HG02759 (cell line): ENCODE results near the gene TENM3.
"Not testable (repeated sequence)": the region's sequence is repeated elsewhere in the genome, so short reads cannot be mapped to it uniquely, and the experiment has no call there.

Experiments
- ATAC-seq: cut with Tn5 transposase; IDR thresholded peaks from one replicate; pipeline ENCODE4 v1.9.1; 2021; ENCODE audit warnings: mild to moderate bottlenecking, moderate library complexity; ENCODE audit not compliant: unreplicated experiment

TENM3 gene

DNA sequence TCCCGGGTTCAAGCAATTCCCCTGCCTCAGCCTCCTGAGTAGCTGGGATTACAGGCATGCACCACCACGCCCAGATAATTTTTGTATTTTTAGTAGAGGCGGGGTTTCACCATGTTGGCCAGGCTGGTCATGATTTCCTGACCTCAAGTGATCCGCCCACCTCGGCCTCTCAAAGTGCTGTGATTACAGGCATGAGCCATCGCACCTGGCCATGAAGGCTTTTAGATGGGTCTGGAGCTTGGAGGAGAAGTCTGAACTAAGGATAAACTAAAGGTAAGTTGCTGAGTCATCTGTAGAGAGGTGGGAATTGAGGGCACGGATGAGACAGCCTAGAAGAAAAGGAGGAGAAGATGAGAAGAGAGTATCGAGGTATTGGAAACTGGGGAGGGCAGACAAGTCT, at the start of gene TENM3:
TENM3 (plus strand) TSS at position 199 of the 400 bp plus-strand sequence. CDS start 80,619 bp downstream, outside the sequence.
- ATAC-seq: not testable (repeated sequence)

DNA sequence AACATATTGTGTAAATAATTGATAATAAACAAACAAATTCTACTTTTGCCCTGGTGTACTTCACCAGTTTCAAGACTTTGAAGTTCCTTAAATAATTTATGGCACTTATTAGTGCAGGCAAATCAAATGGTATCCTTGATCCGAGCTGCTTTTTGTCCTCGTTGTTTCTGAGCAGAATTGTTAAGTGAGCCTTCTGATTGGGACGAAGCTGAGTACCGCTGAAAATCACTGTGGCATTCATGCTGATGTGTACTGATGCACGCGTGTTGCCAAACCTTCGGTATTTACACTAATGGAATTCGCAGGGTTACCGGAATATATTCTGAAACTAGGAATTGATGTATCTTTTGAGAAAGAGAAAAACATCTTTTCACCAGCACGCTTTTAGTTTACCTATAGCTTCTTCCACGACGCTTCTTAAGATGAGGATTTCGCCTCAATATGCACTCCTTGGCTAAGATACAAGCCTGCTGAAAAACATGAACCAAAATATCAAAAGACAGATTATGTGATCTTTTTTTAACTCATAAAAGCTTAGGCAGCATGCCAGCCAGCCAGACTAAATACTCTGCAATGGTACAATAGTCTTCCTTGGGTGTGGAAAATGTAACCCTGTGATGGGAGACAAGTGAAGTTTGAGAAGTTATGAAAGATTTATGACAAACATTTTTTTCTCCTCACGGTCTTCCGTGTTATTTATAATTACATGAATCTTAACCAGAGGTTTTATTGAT, 48.9 kb upstream of the TENM3 start:
- ATAC-seq: no peak

DNA sequence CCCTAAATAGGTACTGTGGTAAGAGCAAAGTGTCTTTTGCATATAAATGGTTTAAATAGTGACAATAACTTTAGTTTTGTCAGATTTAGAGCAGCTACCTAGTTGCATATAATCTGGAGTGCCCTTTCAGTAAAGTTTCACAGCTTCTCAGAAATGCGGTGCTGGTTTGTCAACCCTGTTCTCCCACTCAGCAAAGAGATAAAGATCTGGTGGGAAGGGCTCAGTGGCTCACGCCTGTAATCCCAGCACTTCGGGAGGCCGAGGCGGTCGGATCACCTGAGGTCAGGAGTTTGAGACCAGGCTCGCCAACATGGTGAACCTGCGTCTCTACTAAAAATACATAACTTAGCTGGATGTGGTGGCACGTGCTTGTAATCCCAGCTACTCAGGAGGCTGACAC, 45.6 kb upstream of the TENM3 start:
- ATAC-seq: no peak

DNA sequence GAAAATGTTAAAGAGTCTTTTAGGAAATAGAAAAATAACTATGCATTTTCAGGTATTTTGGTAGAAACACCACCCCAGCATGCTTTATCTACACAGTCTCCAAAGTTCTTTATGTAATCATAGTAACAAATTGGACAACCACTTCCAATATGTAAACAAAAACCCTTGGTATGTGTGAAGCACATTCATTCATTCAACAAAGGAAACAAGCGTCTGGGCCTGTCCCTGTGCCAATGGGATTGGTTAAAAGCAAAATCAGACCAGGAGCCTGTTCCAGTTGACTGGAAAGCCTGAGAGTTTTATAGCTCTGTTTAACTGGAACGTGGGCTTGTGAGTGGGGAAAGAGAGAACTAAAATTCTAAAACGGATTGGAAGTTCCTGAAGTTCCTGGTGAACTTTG, 41.3 kb upstream of the TENM3 start:
- no peak for ATAC-seq

DNA sequence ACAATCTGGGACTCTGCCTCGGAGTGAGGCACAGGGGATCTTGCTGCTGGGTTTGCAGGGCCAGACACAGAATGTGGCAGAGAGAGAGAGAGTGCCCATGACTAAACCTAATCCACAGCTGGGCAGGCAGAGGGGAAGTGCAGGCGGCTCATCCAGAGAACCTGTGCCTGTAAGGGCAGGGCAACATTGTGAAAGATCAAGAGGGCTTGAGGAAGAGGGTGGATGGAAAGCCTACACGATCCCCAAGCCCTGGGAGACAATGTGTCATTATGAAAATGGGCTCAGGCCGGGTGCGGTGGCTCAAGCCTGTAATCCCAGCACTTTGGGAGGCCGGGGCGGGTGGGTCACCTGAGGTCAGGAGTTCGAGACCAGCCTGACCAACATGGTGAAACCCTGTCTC, 40.6 kb upstream of the TENM3 start:
- no peak for ATAC-seq

DNA sequence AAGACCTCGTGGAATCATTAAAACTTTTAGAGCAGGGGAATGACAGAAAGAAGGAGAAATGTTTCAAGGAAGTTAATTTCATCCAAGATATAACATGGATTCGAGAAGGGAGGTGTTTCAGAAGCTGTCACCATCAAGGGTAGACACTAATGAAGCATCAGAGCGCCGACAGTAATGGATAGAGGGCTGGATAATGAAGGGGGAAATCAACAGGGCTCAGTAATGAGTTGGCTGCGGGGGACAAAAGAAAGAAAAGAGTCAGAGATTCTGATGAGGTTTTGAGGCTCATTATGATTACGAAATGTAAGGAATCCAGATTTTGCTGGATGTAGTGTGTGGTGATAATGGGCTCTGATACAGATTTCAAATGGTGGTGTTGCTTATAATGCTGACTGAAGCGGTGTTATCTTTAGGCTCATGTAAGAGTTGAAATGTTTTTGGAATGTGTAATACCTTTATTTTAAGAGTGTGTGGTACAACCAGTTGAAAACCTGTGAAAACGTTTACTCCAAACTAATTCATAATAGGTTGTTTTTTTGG, 39.3 kb upstream of the TENM3 start:
- no peak for ATAC-seq

DNA sequence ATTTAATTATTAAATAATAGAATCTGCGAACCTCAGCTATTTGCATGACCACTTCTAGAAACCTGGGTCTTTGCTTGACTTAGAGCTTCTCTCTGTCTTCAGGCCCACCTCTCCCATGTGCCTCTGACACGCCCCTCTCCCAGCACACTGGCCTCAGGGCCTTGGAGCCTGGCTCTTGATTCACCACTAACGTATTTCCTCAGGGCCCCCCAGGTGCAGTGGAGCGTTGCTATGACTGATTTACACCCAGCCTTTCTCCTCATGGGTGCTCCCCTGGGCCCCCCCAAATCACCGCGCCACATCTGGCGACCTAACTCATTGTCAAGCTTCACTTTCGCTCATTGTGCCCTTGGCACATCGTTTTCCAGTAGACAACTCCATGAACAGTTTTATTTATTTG, 37.9 kb upstream of the TENM3 start:
- ATAC-seq: no peak

DNA sequence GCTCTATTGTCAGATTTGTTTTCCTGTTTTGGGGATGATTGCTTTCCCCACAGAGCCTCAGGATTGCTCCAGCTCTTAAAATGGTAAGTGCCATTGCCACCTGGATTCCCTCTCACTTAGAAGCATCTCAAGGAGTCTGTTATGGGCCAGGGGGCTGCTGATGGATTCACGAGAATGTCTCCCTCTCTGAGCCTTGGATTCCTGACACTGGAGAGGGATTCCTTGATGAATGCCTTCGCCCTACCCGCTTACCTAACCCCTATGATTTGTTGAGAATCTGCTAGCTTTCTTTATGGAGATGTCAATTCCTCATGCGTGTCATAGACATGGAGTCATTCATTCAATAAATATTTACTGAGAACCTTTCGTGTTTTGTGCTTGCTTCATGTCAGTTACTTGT, 36.9 kb upstream of the TENM3 start:
- ATAC-seq: no peak

DNA sequence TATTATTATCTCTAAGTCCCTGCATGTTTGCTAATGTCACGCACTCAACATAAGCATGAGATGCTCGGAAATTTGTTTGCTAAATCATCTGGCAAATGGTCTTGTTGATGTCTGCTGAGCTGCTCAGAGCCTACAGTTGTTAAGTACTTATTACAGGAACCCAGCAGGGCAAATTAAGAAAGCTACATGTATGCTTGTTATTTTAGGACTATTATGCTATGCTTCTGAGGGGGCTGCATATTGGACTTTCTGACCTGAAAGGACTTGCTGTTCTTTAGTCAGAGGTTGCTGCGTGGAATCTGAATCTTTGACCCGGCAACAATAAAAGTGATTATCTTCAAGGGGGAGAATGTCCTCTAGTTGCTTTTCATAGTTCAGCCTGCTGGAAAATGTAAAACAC, 36.3 kb upstream of the TENM3 start:
- no peak for ATAC-seq

DNA sequence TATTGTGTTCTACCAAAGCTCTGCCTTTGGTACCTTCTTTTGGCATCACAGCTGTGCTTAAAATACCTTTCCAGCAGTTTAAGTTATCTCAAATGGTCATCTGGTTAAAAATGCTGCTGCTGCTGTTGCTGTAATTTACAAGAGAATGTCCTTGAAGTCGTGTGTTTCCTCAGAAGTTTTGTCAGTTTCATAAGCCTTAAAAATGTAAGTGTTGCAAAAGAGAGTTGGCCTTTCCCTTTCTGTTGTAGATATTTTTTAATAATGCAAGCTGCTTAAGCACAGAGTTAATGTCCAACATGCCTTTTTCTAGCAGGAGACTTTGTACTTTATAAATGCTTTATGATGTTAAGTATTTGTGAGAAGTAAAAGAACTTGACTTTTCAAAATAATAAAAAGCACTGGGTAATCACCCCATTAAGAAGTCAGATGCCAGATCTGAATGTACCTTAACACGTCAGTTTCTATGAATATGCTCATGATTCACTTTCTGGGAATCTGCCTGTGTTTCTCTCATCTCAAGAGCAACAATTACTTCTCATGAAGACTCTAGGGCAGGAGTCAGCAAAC, 35.3 kb upstream of the TENM3 start:
- no peak for ATAC-seq

DNA sequence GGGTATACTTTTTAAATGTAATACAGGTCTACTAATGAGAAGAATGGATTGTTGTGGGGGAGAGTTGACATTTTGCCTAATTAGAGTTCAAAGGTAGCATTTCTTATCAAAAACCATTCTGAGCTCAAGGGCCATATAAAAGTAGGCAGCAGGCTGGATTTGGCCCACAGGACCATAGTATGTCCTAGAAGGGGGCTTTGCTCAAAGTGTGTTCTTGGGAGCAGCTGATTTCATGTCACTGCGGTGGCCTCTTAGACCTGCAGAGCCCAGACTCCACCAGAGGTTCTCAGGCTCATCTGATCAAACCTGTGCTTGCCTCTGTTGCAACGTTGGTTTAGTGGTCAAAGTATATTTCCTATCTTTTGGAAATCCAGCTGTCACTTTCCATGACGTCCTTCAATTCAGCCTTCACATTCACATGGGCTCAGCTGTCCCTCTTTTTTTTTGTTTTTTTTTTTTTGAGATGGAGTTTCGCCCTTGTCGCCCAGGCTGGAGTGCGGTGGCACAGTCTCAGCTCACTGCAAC, 34.6 kb upstream of the TENM3 start:
- no peak for ATAC-seq

DNA sequence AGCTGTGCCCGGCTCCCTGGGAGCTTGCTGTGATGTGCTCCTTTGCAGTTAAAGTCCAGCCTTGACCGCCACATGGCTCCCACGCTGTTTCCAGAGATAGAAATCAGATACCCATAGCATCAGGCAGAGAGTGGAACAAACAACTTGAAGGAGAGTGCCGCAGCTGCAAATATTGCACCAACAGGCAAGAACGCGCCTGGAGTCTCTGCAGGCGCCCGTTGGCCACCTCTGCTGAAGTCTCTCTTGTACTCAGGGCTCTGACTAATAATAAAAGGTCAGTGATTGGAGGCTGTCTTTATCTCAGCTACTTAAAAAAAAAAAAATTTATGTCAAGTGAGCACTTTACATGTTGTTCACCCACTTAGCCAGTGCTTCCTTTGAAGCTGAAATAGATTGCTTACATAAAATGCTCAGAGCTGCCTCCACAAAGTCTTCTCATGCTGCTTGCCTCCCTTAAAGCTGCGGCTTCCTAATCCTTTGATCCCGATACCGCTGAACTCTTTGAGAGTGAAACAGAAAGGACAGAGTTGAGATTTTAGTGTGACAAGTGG, 30.9 kb upstream of the TENM3 start:
- no peak for ATAC-seq

DNA sequence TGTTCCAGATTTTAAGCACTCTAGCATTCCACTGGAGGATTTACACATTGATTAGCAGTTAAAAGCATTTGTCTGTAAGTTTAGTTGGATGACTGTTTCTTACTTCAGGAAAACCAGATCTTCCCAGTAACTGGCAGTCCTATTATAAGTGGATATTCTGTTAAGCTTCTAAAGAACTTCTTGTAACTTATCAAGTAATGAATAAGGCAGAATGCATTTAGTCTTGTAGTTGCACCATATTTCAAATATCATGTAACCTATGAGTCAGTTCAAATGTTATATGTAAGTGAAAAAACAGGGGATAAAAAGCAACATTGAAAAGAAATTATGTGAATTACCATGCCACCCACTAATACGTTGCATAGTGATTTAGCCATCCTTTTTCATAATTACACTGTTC, 30.2 kb upstream of the TENM3 start:
- no peak for ATAC-seq

DNA sequence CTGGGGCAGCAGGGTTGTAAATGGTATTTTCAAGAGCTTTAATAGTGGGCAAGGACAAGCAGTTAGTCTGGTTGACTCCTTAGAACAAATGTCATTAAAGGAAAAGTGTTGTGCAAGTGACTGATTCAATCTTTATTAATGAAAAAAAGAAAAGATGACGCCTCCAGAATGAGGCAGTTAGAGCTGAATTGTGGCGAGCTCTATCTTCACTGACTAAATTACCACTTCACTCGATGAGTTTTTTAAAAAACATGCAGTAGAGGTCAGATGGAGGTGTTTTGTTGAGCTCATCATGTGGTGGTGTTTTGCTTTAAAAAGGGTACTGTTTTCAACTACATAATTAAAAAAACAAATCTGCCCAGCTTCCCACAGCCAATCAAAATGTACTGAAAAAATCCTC, 28.1 kb upstream of the TENM3 start:
- no peak for ATAC-seq

DNA sequence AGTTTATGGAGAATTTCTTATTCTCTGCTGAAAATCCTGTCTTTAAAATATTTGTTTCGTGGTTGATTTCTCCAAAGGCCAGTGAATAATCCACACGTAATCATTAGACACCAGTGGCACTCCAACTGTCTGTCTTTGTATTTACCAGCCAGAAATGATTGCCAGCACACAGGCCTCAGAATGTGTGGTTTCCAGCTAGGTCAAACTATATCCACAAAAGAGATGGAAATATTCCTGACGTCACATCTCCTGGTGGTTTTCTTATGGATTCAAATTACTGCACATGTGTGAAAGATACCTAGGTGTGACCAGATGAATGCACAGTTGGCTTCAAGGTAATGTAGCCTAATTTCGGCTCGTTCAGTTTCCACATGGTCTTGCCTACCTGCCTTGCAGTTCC, 27.2 kb upstream of the TENM3 start:
- no peak for ATAC-seq

DNA sequence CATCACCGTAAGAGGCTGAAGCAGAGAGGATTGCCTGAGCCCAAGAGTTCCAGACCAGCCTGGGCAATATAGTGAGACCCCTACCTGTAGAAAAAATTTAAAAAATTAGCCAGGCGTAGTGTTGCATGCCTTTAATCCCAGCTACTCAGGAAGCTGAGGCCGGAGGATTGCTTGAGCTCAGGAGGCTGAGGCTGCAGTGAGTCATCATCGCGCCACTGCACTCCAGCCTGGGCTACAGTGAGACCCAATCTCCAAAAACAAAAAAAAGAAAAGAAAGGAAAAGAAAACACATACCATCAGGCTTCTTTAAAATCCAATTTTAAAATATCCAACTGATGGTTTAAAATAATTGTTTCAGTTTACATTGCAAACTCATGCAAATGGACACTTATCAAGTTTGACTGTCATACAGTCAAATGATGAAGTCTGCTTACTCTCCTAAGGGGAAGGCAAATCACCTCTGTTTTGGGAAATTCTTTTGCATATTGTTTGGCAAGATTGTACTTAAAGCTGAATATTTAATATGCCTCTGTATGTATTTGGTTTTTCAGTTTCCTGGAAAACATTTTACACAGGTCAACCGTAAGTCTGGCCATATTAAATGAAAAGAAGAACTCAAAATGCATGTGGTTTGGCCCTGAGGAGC, 23.7 kb upstream of the TENM3 start:
- no peak for ATAC-seq

DNA sequence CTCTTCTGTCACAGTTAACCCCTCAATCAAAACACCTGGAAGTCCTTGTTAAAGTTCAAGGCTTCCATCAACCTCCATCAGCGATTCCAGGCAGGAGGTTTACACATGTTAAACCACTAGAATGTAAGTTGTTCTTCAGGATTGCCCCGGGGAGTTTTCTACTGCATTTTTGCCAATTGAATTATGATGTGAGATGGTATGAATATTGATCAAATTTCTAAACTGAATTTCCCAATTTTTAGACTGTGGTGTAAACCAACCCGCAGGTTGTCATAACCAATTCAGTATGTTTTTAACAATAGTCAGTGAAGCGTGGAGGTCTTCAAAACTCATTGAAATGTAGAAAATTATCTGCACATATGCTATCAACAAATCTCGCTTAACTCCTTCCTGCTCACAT, 21.2 kb upstream of the TENM3 start:
- ATAC-seq: no peak

DNA sequence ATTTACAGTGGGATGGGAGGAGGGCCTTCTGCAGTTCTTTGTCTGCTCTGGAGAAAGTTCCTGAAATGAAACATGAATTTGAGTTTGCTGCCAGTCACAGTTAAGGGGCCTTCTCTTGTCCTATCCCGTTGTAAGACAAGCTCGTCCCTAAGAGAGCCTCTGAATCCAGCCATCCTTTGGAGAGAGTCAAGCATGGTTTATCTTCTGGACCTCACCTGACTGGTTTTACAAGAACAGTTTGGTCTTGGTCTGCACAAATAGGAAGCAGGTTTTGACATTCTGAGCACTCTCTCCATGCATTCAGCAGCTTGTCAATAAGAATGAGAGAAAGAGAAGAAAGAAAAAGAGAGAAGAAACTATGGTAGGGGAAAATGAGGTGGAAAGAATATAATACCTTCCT, 20.4 kb upstream of the TENM3 start:
- no peak for ATAC-seq

DNA sequence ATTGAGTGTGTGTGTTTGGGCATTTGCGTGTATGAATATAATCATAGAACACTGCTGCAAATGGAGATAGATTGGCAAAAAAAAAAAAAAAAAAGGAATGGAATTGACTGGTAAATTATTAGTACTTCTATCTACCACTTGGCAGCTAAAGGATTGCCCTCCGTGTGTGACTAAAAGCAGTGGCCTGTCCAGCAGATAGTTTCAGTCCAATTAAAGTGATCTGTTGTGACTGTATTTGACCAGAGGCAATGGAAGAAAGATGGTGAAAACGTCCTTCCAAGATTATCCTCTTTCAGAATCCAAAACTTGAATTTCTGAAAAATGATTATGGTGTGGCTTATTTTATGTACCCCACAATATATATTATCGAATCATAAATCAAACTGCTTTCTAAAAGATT, 19.5 kb upstream of the TENM3 start:
- ATAC-seq: no peak

DNA sequence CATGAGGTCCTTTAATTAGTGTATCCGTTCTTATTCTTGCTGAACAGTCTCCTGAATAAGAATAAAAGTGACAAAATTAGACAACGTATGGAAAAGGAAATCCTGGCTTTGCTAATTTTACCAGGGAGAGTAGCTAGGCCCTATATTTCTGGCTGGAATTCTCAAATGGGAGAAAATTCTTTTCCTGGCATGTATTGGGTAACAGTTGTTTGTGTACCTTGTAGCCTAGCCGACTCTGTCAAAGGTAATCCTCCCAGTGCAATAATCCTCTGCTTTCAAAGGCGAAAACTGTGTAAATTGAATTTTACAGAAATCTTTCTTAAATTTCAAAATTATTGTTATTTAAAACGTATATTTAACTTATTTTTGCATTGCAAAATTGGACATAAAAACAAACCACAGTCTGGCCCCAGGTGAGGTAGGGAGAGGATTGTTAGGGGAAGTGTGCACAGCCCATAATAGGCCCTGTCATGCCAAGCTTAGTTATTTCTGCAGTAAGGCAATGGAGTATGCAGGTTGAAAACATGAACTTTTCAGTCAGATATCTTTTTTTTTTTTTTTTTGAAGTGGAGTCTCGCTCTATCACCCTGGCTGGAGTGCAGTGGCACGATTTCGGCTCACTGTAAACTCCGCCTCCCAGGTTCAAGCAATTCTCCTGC, 18.9 kb upstream of the TENM3 start:
- no peak for ATAC-seq

DNA sequence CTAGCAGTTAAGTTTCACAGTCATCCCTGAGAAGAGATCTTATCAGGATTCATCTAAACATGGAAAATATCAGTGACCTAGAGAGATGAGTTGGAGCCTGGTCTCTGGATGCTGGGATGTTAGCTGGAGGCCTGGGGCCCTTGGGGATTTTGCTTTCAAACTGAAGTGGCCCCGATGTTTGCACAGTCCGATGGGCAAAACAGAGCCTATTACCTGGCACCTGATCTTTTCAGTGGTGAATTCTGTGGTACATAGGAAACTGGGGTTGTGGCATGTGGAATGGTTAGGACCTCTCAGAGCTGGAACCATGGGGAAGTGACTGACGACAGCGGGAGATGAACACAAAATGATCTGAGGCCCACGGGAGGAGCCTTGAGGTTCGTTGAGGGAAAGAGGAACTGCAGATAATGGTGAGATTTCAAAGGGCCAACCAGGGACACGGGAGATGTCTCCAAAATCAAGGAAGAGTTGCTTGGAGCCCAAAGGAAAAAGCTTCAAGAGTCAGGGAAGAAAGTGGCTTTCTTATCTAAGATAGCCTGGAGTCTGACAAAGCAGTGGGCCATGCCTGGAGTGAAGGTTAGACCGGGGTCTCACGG, 17.8 kb upstream of the TENM3 start:
- no peak for ATAC-seq
